Loucy (cell line): ENCODE results near the gene PNP.

Experiments used
- H2AFZ ChIP-seq: fragments of 200-600 bp; sonication (generic); 2 replicates; pipeline ENCODE4 v1.6.0; 2016; ENCODE audit warnings: antibody characterized with exemption, mild to moderate bottlenecking, low read length, moderate library complexity
- H3F3A ChIP-seq: fragments of 200-600 bp; 2 replicates; pipeline ENCODE4 v1.6.0; 2016; ENCODE audit warnings: antibody characterized with exemption, low read depth, mild to moderate bottlenecking
- H3K27me3 ChIP-seq: fragments of 200-600 bp; sonication (generic); 2 replicates; pipeline ENCODE4 v1.6.1; 2014; ENCODE audit warnings: low read length, mild to moderate bottlenecking; ENCODE audit not compliant: insufficient read depth, poor library complexity, severe bottlenecking
- H3K36me3 ChIP-seq: fragments of 200-600 bp; sonication (generic); 2 replicates; pipeline ENCODE4 v1.6.1; 2016; ENCODE audit warnings: low read length; ENCODE audit not compliant: insufficient read depth
- H3K4me1 ChIP-seq: fragments of 200-600 bp; sonication (generic); 2 replicates; pipeline ENCODE4 v1.5.1; 2014; ENCODE audit warnings: low read length, mild to moderate bottlenecking; ENCODE audit not compliant: insufficient read depth, poor library complexity, severe bottlenecking
- H3K4me2 ChIP-seq: fragments of 200-600 bp; sonication (generic); 2 replicates; pipeline ENCODE4 v1.6.0; 2014; ENCODE audit warnings: antibody characterized with exemption, low read length, low read depth, mild to moderate bottlenecking; ENCODE audit not compliant: poor library complexity, severe bottlenecking
- H3K4me3 ChIP-seq: fragments of 200-600 bp; sonication (generic); 2 replicates; pipeline ENCODE4 v1.5.1; 2014; ENCODE audit warnings: low read length, mild to moderate bottlenecking, mixed read lengths; ENCODE audit not compliant: poor library complexity, severe bottlenecking
- H3K79me2 ChIP-seq: fragments of 200-600 bp; sonication (generic); 2 replicates; pipeline ENCODE4 v1.6.1; 2014; ENCODE audit warnings: low read length; ENCODE audit not compliant: insufficient read depth
- H3K9ac ChIP-seq: fragments of 200-600 bp; sonication (generic); 2 replicates; pipeline ENCODE4 v1.6.0; 2014; ENCODE audit warnings: mild to moderate bottlenecking, low read depth, low read length, moderate library complexity; ENCODE audit not compliant: poor library complexity, severe bottlenecking
- H3K9me2 ChIP-seq: fragments of 200-600 bp; sonication (generic); replicated peaks from 2 replicates; pipeline ENCODE4 v1.6.1; 2016; ENCODE audit warnings: low read depth, low read length, mixed read lengths
- H3K9me3 ChIP-seq: fragments of 200-600 bp; sonication (generic); 2 replicates; pipeline ENCODE4 v1.6.1; 2014; ENCODE audit warnings: mild to moderate bottlenecking, antibody characterized with exemption, low read length, low read depth; ENCODE audit not compliant: insufficient read depth
- H4K20me1 ChIP-seq: fragments of 200-600 bp; sonication (generic); 2 replicates; pipeline ENCODE4 v1.6.0; 2014; ENCODE audit warnings: antibody characterized with exemption, low read length, mild to moderate bottlenecking; ENCODE audit not compliant: insufficient read depth, poor library complexity, severe bottlenecking
- EZH2phosphoT487 ChIP-seq: fragments of 200-600 bp; IDR thresholded peaks from 2 replicates; pipeline ENCODE4 v1.6.1; 2018; ENCODE audit warnings: antibody characterized with exemption, mild to moderate bottlenecking, moderate library complexity, borderline replicate concordance
- TF ChIP-seq, protein P1 (sequence below): fragments of 200-600 bp; sonication (generic); conservative IDR thresholded peaks from 2 replicates; pipeline ENCODE4 v1.5.1; 2014; ENCODE audit warnings: mild to moderate bottlenecking, antibody characterized with exemption, low read length

Gene PNP

DNA sequence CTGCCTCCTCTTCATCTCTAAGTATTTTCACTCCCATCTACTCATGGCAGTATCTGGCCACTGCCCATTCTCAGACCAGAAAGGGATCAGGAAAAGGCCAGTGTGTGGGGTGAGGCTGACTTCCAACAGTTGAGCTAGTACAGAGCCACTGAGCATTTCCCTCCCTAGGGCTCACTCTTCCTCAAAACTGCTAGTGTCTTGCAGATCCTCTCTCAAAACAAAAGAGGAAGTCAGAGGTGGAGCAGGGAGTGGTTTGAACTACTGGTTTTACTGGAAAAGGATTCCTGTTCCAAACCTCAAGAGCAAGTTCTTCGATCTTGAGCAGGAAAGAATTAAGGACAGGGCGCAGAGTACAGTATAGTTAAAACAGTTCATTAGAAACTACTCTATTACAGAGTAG is 24.4 kb downstream of the PNP start:
- Histone ChIP-seq H3K4me3 (no peak overlapping the region), H3F3A (peaks cover 3% of the 10 kb centered on the region; the same call in 1 of the 2 replicates), H3K36me3 (no peaks in the 10 kb centered on the region), H3K4me2 (no peak overlapping the region), H4K20me1 (no peaks in the 10 kb centered on the region), H3K27me3 (no peaks in the 10 kb centered on the region), H3K9me2 (no peaks in the 10 kb centered on the region), H3K9ac (no peak overlapping the region), H3K79me2 (no peaks in the 10 kb centered on the region), H3K9me3 (no peaks in the 10 kb centered on the region), H2AFZ (peak overlapping the region; percentile 87), H3K4me1 (peaks cover 52% of the 10 kb centered on the region)
- no peak for TF ChIP-seq EZH2phosphoT487
- TF ChIP-seq, protein P1, sequence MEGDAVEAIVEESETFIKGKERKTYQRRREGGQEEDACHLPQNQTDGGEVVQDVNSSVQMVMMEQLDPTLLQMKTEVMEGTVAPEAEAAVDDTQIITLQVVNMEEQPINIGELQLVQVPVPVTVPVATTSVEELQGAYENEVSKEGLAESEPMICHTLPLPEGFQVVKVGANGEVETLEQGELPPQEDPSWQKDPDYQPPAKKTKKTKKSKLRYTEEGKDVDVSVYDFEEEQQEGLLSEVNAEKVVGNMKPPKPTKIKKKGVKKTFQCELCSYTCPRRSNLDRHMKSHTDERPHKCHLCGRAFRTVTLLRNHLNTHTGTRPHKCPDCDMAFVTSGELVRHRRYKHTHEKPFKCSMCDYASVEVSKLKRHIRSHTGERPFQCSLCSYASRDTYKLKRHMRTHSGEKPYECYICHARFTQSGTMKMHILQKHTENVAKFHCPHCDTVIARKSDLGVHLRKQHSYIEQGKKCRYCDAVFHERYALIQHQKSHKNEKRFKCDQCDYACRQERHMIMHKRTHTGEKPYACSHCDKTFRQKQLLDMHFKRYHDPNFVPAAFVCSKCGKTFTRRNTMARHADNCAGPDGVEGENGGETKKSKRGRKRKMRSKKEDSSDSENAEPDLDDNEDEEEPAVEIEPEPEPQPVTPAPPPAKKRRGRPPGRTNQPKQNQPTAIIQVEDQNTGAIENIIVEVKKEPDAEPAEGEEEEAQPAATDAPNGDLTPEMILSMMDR = no peak

DNA sequence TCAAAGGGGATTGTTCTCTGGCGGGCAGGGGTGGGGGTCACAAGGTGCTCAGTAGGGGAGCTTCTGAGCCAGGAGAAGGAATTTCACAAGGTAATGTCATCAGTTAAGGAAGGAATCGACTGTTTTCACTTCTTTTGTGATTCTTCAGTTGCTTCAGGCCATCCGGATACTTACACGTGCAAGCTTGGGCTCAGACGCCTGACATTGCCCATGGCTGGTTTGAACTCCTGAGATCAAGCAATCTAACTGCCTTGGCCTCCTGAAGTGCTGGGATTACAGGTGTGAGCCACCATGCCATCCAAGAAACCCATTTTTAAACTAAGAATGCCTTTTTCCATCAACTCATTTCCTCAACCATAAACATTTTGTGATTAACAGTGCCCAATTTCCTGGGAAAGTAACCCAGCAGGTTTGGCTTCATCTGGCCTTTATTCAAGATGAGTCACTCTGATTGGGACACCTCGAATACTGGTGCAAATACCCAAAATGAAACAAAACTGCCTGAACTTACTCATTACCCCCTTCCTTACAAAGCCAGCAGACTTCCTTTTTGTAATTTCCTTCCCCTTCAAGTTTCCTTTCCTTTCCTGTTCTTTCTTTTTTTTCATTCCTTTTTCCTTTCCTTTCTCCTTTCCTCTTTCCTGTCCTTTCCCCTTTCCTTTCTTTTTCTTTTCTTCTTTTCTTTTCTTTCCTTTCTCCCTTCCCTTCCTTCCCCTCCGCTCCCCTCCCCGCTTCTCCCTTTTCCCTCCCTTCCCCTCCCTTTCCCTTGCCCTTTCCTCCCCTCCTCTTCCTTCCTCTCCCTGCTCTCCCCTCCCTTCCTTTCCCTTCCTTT is 25.9 kb downstream of the PNP start:
- H3K27me3 ChIP-seq = no peaks in the 10 kb centered on the region

GRCh38 chr14:20498622-20499021 is 29.4 kb downstream of the PNP start:
- TF ChIP-seq, protein P1 = no peak
- no peak for TF ChIP-seq EZH2phosphoT487
- H2AFZ ChIP-seq = peak overlapping the region; percentile 74
- no peaks in the 10 kb centered on the region for H3K36me3 ChIP-seq
- H3K79me2 ChIP-seq = no peaks in the 10 kb centered on the region
- peak overlapping the region; percentile 68 for H3K4me2 ChIP-seq
- peaks cover 39% of the 10 kb centered on the region for H3K4me1 ChIP-seq
- no peaks in the 10 kb centered on the region for H3K27me3 ChIP-seq
- H4K20me1 ChIP-seq = no peaks in the 10 kb centered on the region
- peak overlapping the region; percentile 50 for H3K4me3 ChIP-seq
- H3K9ac ChIP-seq = peak overlapping the region; percentile 62
- H3K9me2 ChIP-seq = no peaks in the 10 kb centered on the region
- peaks cover 13% of the 10 kb centered on the region; the same call in 1 of the 2 replicates for H3F3A ChIP-seq
- no peaks in the 10 kb centered on the region for H3K9me3 ChIP-seq

More for the DNA sequence above, 25.9 kb downstream of the PNP start:
- 0 out of 2 replicates have a peak overlapping the region, but pooled peaks have one; percentile 43 for H2AFZ ChIP-seq
- no peak overlapping the region for H3K9ac ChIP-seq
- H3K9me3 ChIP-seq = no peaks in the 10 kb centered on the region
- TF ChIP-seq, protein P1 = no peak
- no peak for TF ChIP-seq EZH2phosphoT487
- peaks cover 13% of the 10 kb centered on the region; the same call in 1 of the 2 replicates for H3F3A ChIP-seq
- no peaks in the 10 kb centered on the region for H3K9me2 ChIP-seq
- H3K79me2 ChIP-seq = no peaks in the 10 kb centered on the region
- H3K4me3 ChIP-seq = no peak overlapping the region
- H3K4me2 ChIP-seq = no peak overlapping the region
- H4K20me1 ChIP-seq = no peaks in the 10 kb centered on the region
- H3K36me3 ChIP-seq = no peaks in the 10 kb centered on the region
- peaks cover 55% of the 10 kb centered on the region for H3K4me1 ChIP-seq
